NCI-H1436 (cell line): Measurements from ENCODE around the gene IL31.
A peak's percentile ranks its signal among the peaks of the same experiment; 100 is the strongest.
"Not testable (repeated sequence)": the region's sequence is repeated elsewhere in the genome, so short reads cannot be mapped to it uniquely, and the experiment has no call there.

ENCODE experiments used
- DNase-seq: peaks from one replicate; lab custom pipeline; 2025; lab: John Stamatoyannopoulos, UW

The IL31 gene

DNA sequence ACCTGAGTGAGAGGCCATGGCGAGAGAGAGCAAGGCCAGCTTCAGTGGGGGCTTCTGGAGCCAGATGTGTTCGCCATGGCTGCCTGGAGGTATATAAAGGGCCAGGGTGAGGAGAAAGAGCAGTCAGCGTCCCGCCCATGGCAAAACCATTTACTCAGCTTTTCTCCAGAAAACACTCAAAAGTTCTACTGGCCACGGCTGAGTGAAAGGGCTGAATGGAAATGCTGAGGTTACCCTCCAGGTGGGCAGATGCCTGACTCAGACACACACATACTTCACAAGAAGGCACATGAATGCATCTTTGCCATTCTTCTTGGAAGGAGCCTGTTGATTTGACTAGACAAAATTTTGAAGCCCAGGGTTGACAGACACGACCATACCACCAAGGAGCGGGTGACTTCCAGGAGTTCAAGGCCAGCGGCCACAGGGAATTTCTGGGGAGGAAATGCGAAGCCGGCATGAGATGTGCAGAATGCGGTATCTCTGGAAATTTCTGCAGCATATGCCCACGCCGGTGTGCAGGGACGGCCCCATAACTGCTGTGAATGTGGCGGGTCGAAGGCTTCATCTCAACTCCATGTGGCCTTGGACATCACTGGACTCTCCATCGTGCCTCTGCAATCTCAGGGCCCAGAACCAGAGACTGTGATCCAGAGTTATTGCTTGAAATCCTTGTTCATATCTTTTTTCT, at the start of gene IL31:
Gene IL31, minus strand, starts transcription at position 67 of the 691 bp plus-strand sequence. Its CDS starts 49 bp downstream, at position 18.
- no peak for DNase-seq

DNA sequence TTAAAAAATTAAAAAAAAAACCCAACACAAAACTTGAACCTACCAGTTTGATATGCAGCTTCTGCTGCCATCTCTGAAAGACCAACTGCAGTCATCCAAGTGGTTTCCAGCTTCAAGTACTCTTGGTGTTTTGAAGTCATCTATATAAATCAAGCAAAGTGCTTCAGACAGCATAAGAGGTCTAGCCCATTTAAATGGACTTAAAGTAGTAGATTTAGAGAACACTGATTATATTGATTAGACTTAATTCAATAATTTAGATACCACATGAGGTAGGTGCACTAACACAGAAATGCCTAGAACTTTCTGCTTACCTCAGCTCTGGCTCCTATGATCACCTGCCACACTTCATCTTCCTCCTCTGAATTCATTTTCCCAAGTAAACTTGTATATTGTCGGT, 42.4 kb upstream of the IL31 start:
- no peak for DNase-seq

- DNase-seq: no peak
Observed at GRCh38 chr12:122215771-122216170, 41.8 kb upstream of the IL31 start.

- DNase-seq: no peak
Observed at GRCh38 chr12:122208073-122208820, 34.2 kb upstream of the IL31 start.

DNA sequence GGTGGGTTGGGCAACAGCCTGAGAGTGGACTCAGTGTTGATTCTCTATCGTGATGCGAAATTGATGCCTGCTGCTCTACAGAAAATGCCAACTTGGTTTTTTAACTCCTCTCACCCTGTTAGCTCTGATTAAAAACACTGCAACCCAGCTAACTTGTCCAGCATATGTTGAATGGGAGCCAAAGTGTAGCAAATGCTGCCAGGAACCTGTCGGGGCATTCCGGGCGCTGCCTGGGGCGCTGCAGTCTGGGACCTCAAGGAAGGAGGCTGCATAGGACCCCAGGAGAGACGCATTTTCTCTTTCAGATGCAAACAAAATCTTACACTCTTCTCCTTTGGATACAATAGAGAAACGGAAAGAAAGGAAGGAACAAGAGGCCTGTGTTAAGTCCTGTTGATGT, 33.4 kb upstream of the IL31 start:
- DNase-seq: no peak

DNA sequence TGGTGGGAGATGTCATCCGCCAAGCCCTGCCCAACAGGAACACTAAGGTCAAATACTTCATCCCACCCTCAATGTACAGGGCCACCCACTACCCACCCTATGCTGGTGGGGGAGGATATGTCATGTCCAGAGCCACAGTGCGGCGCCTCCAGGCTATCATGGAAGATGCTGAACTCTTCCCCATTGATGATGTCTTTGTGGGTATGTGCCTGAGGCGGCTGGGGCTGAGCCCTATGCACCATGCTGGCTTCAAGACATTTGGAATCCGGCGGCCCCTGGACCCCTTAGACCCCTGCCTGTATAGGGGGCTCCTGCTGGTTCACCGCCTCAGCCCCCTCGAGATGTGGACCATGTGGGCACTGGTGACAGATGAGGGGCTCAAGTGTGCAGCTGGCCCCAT, 33.0 kb upstream of the IL31 start:
- DNase-seq: no peak

DNA sequence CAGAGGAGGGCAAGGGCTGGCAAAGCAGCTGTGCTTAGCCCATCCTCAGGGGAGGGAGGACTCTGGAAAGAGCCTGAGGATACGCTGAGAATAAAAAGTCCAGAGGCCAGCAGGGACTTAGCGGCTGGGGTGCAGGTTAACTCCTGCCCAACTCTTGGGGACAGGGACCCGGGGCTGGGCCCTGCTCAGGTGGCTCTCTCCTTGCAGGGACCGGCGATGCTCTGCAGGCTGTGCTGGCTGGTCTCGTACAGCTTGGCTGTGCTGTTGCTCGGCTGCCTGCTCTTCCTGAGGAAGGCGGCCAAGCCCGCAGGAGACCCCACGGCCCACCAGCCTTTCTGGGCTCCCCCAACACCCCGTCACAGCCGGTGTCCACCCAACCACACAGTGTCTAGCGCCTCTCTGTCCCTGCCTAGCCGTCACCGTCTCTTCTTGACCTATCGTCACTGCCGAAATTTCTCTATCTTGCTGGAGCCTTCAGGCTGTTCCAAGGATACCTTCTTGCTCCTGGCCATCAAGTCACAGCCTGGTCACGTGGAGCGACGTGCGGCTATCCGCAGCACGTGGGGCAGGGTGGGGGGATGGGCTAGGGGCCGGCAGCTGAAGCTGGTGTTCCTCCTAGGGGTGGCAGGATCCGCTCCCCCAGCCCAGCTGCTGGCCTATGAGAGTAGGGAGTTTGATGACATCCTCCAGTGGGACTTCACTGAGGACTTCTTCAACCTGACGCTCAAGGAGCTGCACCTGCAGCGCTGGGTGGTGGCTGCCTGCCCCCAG, 32.3 kb upstream of the IL31 start:
- no peak for DNase-seq

GRCh38 chr12:122205053-122205925, 31.3 kb upstream of the IL31 start:
- DNase-seq: no peak

- no peak for DNase-seq
Observed at GRCh38 chr12:122204167-122205052, 30.4 kb upstream of the IL31 start.

DNA sequence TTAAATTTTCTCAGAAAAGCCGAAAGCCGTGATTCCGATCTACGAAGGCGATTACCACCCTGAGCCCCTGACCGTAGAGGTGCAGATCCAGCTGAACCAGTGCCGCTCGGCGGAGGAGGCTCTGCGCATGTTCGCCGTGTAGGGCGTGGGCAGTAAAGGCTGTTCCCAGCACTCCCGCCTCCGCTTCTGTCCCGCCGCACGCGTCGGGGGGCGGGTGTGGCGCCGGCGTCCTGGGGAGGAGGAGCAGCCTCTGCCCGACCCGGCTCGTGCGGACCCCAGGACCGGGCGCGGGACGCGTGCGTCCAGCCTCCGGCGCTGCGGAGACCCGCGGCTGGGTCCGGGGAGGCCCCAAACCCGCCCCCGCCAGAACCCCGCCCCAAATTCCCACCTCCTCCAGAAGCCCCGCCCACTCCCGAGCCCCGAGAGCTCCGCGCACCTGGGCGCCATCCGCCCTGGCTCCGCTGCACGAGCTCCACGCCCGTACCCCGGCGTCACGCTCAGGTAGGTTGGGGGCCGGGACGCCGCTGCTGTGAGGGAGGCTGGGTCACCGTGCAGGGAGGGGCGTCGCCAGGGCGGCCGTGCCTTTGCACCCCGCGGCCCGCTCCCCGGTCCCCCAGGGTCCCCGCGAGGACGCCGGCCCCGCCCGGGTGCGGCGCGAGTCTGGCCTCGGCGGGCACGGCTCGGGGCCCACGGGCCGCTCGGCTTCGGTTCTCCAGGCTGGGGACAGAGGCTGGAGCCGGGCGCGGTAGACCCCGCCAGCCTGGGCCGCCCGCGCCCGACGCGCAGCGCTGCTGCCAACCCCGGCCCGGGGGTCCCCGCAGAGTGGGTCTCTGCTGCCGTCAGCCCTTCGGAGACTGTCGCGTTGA, 29.5 kb upstream of the IL31 start, which contains the start of gene B3GNT4:
Gene B3GNT4, plus strand, starts transcription at position 409 of the 866 bp plus-strand sequence. CDS start 910 bp downstream, outside the sequence.
- peak; percentile 70 for DNase-seq

GRCh38 chr12:122202811-122203210, 28.8 kb upstream of the IL31 start:
- not testable (repeated sequence) for DNase-seq

DNA sequence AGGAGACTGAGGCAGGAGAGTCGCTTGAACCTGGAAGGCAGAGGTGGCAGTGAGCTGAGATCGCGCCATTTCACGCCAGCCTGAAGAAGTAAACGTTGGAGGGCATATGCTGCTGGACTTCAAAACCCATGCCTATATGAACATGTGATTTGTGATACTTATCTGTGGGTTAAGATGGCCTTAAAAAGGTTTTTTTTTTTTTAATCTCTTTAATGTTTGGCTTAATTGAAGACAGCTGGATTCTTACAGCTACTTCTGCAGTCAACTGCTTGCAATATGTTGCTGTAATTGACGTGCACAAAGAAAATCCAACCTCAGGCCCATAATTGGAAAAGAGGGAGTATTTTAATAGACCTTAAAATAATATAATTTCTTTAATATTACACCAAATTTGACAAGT, 28.0 kb upstream of the IL31 start:
- DNase-seq: no peak

- DNase-seq: no peak
Observed at GRCh38 chr12:122201381-122201780, 27.4 kb upstream of the IL31 start.

- DNase-seq: no peak
Observed at GRCh38 chr12:122200541-122201175, 26.6 kb upstream of the IL31 start.

DNA sequence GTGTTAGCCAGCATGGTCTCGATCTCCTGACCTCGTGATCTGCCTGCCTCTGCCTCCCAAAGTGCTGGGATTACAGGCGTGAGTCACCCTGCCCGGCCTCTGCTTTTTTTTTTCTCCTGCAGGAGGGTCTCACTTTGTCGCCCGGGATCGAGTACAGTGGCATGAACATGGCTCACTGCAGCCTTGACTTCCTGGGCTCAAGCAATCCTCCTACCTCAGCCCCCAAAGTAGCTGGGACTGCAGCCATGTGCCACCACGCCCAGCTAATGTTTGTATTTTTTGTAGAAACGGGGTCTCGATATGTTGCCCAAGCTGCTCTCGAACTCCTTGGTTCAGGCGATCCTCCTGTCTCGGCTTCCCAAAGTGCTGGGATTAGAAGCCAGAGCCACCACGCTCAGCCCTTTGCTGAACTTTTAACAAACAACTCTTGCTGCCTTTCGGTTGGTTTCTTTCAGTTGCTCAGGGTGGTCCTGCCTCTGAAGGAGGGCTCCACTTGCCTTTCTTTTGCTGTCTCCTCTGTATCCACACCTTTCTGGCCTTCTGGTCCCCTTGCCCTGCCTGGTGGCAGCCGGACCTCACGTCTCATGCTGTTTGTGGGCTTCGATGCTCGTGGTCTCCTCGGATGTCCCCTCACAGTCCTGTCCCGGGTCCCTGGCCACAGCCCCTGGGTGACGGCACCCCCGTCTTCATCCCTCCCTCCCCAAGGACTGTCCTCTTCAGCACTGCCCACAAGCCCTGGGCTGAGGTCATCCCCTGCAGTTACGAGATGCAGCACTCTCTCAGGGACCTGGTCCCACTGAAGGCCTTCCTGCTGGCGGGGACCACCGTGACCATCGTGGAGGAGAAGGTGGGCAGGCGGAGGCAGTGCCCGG, 25.7 kb upstream of the IL31 start:
- DNase-seq: no peak

GRCh38 chr12:122197612-122197966, 23.6 kb upstream of the IL31 start:
- DNase-seq: no peak

- DNase-seq: no peak
Observed at GRCh38 chr12:122195405-122195804, 21.4 kb upstream of the IL31 start.

DNA sequence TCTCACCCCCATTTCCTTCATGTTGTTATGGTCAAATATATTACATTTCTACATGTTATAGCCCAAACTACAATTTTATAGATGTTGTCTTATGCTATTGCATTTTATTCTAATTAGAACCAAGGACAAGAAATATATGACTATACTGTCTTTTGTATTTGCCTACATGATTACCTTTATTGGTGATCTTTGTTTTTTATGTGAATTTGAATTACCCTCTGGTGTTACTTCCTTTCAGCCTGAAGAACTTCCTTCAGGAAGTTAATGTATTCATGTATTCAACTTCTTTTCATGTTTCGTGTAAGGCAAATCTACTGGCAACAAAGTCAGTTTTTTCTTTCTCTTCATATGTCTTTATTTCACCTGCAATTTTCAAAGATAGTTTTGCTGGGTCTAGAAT, 20.8 kb upstream of the IL31 start:
- no peak for DNase-seq
